ENCODE data around the gene SPATA13.
A peak's percentile ranks its signal among the peaks of the same experiment; 100 is the strongest.

The SPATA13 gene

GRCh38 chr13:24183741-24184182 is 23.2 kb downstream of the SPATA13 start:
- no peaks in the 10 kb centered on the region for H3K36me3 ChIP-seq
- H3K4me3 ChIP-seq (ENCODE audit: low read depth in 1 of 2, low read length in 1 of 2), result no peak overlapping the region
- TF ChIP-seq, protein P1, sequence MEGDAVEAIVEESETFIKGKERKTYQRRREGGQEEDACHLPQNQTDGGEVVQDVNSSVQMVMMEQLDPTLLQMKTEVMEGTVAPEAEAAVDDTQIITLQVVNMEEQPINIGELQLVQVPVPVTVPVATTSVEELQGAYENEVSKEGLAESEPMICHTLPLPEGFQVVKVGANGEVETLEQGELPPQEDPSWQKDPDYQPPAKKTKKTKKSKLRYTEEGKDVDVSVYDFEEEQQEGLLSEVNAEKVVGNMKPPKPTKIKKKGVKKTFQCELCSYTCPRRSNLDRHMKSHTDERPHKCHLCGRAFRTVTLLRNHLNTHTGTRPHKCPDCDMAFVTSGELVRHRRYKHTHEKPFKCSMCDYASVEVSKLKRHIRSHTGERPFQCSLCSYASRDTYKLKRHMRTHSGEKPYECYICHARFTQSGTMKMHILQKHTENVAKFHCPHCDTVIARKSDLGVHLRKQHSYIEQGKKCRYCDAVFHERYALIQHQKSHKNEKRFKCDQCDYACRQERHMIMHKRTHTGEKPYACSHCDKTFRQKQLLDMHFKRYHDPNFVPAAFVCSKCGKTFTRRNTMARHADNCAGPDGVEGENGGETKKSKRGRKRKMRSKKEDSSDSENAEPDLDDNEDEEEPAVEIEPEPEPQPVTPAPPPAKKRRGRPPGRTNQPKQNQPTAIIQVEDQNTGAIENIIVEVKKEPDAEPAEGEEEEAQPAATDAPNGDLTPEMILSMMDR (IDR thresholded peaks at IDR 0.05), result no peak
- no peaks in the 10 kb centered on the region for H3K27me3 ChIP-seq
- peaks cover 4 to 18% of the 10 kb centered on the region in 2 experiments for H3K4me1 ChIP-seq (ENCODE audit: control insufficient read depth in 1 of 2, insufficient read depth in 1 of 2, low read depth in 1 of 2, low read length in 1 of 2)
- no peaks in the 10 kb centered on the region for H3K9me3 ChIP-seq
- H3K27ac ChIP-seq, result no peak overlapping the region

DNA sequence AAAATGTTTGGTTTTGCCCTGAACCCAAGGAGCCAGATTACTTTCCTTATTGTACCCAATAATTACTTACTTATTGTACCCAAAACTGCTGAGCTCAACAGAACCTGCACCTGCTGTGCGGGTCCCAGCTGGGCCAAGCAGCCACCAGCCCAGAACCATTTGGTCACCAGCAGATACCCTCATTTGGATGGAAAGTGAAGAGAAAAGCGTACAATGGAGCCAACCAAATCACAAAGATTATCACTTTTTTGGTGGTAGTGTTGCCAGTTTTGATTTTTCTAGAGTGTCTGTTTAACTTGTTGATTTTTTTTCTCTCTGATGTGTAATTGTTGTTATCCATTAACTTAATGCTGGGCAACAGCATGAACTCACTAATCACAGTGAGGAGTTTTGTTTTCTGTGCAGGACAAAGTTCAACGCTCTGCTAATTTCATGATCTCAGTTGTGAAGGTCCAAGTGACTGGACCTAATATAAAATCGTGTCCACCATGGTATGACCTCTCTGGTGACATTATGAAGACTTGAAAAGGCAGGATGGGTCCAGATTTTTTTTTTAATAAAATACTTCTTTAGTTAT is 23.8 kb downstream of the SPATA13 start:
- H3K4me3 ChIP-seq (ENCODE audit: low read depth in 1 of 2, low read length in 1 of 2), result no peak overlapping the region
- peaks cover 4 to 18% of the 10 kb centered on the region in 2 experiments for H3K4me1 ChIP-seq (ENCODE audit: control insufficient read depth in 1 of 2, insufficient read depth in 1 of 2, low read depth in 1 of 2, low read length in 1 of 2)
- H3K27ac ChIP-seq, result no peak overlapping the region
- no peaks in the 10 kb centered on the region for H3K36me3 ChIP-seq
- TF ChIP-seq, protein P1 (IDR thresholded peaks at IDR 0.05), result no peak
- H3K27me3 ChIP-seq, result no peaks in the 10 kb centered on the region
- no peaks in the 10 kb centered on the region for H3K9me3 ChIP-seq

GRCh38 chr13:24184882-24185281 is 24.4 kb downstream of the SPATA13 start:
- no peak overlapping the region for H3K27ac ChIP-seq
- TF ChIP-seq, protein P1 (IDR thresholded peaks at IDR 0.05), result no peak
- H3K27me3 ChIP-seq, result no peaks in the 10 kb centered on the region
- no peaks in the 10 kb centered on the region for H3K9me3 ChIP-seq
- no peak overlapping the region for H3K4me3 ChIP-seq (ENCODE audit: low read depth in 1 of 2, low read length in 1 of 2)
- H3K4me1 ChIP-seq (ENCODE audit: control insufficient read depth in 1 of 2, insufficient read depth in 1 of 2, low read depth in 1 of 2, low read length in 1 of 2), result peaks cover 4 to 18% of the 10 kb centered on the region in 2 experiments
- no peaks in the 10 kb centered on the region for H3K36me3 ChIP-seq

- H3K36me3 ChIP-seq, result no peaks in the 10 kb centered on the region
- no peaks in the 10 kb centered on the region for H3K27me3 ChIP-seq
- no peak overlapping the region for H3K4me3 ChIP-seq (ENCODE audit: low read depth in 1 of 2, low read length in 1 of 2)
- TF ChIP-seq, protein P1 (IDR thresholded peaks at IDR 0.05), result no peak
- H3K27ac ChIP-seq, result no peak overlapping the region
- H3K4me1 ChIP-seq (ENCODE audit: control insufficient read depth in 1 of 2, insufficient read depth in 1 of 2, low read depth in 1 of 2, low read length in 1 of 2), result peaks cover 4 to 18% of the 10 kb centered on the region in 2 experiments
- H3K9me3 ChIP-seq, result no peaks in the 10 kb centered on the region
Measured at GRCh38 chr13:24185591-24186232, 25.2 kb downstream of the SPATA13 start.

- Histone ChIP-seq H3K27ac (peak overlapping the region; percentile 30), H3K4me1 (ENCODE audit: control insufficient read depth in 1 of 2, insufficient read depth in 1 of 2, low read depth in 1 of 2, low read length in 1 of 2) (peaks cover 4 to 22% of the 10 kb centered on the region in 2 experiments), H3K27me3 (no peaks in the 10 kb centered on the region), H3K9me3 (no peaks in the 10 kb centered on the region), H3K4me3 (ENCODE audit: low read depth in 1 of 2, low read length in 1 of 2) (no peak overlapping the region), H3K36me3 (no peaks in the 10 kb centered on the region)
- TF ChIP-seq, protein P1 (IDR thresholded peaks at IDR 0.05), result no peak
Measured at GRCh38 chr13:24187185-24187584, 26.7 kb downstream of the SPATA13 start.

Measured in neutrophil (primary cell).